ENCODE measurements around the gene PLSCR4. TPM values are rescaled to one million over a fixed set of nuclear protein-coding genes. Genes with fewer than 3 reads are reported as not detected.
"Not testable (repeated sequence)": the region's sequence is repeated elsewhere in the genome, so short reads cannot be mapped to it uniquely, and the experiment has no call there.

PLSCR4 gene
- total and polyA plus RNA-seq, 2 of the 8 experiments (the other 6 are each of a cell fraction or from before 2014, with no cell fraction given), result 1.8 to 2.9 TPM

- H3K4me1 ChIP-seq (replicated peaks in 1 of 4; ENCODE audit: control insufficient read depth in 3 of 4, insufficient read depth in 4 of 4, low read length in 3 of 4); H2BK5ac ChIP-seq (ENCODE audit: low read depth, low read length); H3K4me2 ChIP-seq (ENCODE audit: insufficient read depth in 1 of 2, low read depth in 2 of 2, low read length in 2 of 2); H3K9ac ChIP-seq (replicated peaks in 1 of 4; ENCODE audit: extremely low read depth in 1 of 4, low read depth in 3 of 4, low read length in 3 of 4); POLR2A ChIA-PET (ENCODE audit: partially characterized antibody); H2BK120ac ChIP-seq (replicated peaks; ENCODE audit: low read depth, low read length); H4K91ac ChIP-seq (replicated peaks; ENCODE audit: insufficient read length, low read length); CTCF ChIA-PET (ENCODE audit: partially characterized antibody); H3K27me3 ChIP-seq (replicated peaks in 1 of 4; ENCODE audit: control insufficient read depth in 3 of 4, extremely low read depth in 1 of 4, insufficient read depth in 3 of 4, low read length in 3 of 4); H3K79me2 ChIP-seq (ENCODE audit: control insufficient read depth in 1 of 2, insufficient read depth in 2 of 2, low read length in 2 of 2); H3K79me1 ChIP-seq (ENCODE audit: low read depth, low read length); H2AK5ac ChIP-seq (ENCODE audit: low read depth, low read length); DNase-seq (ENCODE audit: low read depth in 1 of 2, low spot score in 2 of 2); H3K23ac ChIP-seq (ENCODE audit: insufficient read length); H3K27ac ChIP-seq (ENCODE audit: low read depth, low read length); FAIRE-seq; H2AFZ ChIP-seq (ENCODE audit: low read length); H2BK20ac ChIP-seq (ENCODE audit: low read length); H4K20me1 ChIP-seq (replicated peaks in 1 of 2; ENCODE audit: control insufficient read depth in 1 of 2, insufficient read depth in 2 of 2, low read length in 2 of 2); H2BK12ac ChIP-seq (ENCODE audit: low read depth, low read length); H2BK15ac ChIP-seq (ENCODE audit: low read length); H3K9me3 ChIP-seq (ENCODE audit: insufficient read depth in 2 of 2, low read depth in 1 of 2, low read length in 1 of 2); H3K4me3 ChIP-seq (ENCODE audit: extremely low read depth in 1 of 4, insufficient read depth in 2 of 4, low read depth in 3 of 4, low read length in 4 of 4); H3K36me3 ChIP-seq (ENCODE audit: control insufficient read depth in 2 of 4, insufficient read depth in 4 of 4, low read length in 3 of 4); H3K14ac ChIP-seq (ENCODE audit: insufficient read length); H3K18ac ChIP-seq (ENCODE audit: extremely low read depth, low read length); H3K56ac ChIP-seq (replicated peaks; ENCODE audit: insufficient read length, low read depth, low read length); H4K5ac ChIP-seq (ENCODE audit: insufficient read length, low read depth, low read length); H3K23me2 ChIP-seq (ENCODE audit: low read depth, low read length); H3K4ac ChIP-seq (replicated peaks; ENCODE audit: insufficient read length, low read depth, low read length); H4K8ac ChIP-seq (ENCODE audit: extremely low read depth, insufficient read depth, low read length): not testable (repeated sequence)
- WGBS, 2 experiments (ENCODE audit: extremely low coverage in 1 of 2, insufficient coverage in 1 of 2, insufficient read length in 1 of 2, insufficient replicate concordance in 2 of 2, low coverage in 1 of 2, low lambda C conversion rate in 2 of 2, missing lambda C conversion rate in 1 of 2), result 81% methylated on average over 10 of the region's 10 CpGs; no CpG with 5 or more reads in 1 of the 2 experiments
These were observed 1.5 kb upstream of the PLSCR4 start for GRCh38 chr3:146252445-146252844.
